Activated effector memory CD4-positive, alpha-beta T cell treated with anti-CD3 and anti-CD28 coated beads, Interleukin-2, amount 50 U/mL, for 16 hours (primary cell): ENCODE data around the gene URAD.

Experiments
- DNase-seq: peaks from one replicate; pipeline ENCODE4 v3.0.0-alpha.2; 2020

URAD gene

DNA sequence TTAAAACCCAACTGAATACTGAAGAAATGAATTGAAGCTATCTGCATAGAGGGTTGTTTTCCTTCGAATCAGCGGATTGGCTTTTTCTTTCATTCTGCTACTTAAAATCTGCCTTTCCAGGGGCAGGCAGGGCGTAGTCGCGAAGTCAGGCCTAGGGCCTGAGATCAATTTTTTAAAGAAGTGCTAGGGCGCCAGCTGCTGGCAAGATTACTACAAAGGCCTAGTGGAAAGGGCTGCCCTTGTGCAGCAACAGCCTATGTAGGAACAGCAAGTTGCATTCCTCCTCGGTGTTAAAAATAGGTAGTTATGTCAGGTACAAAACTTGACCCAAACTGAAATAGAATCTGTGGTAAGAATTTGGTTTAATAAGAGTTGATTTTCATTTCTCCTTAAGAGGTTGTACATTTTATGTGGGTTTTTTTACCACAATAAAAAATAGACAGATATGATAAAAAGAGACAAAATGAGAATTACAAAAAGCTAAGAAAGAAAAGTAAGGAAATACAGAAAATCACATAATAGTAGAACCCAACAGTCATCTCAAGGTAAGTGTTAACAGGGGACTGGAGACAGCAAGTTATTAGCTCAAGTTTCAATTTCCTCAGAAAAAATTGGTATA, 9.5 kb upstream of the URAD start:
- DNase-seq: no peak

DNA sequence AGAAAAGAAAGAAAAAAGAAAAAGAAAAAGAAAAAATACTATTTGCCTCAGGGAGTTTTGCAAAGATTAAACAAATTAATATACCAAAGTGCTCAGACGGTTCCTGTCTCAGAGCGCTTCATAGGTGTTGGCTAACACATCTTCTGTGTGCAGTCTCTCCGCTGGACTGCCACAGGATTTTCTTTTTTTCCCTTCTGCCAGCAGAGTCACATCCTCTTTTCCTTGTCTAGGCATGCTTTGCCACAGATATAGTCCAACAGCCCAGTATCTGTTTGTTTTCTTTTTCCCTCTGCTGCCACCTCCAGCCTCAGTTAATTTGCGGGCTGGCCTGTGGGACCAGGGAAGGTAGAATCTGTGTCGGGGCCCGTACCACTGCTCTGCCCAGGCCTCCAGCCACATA, 3.4 kb upstream of the URAD start:
- DNase-seq: no peak

DNA sequence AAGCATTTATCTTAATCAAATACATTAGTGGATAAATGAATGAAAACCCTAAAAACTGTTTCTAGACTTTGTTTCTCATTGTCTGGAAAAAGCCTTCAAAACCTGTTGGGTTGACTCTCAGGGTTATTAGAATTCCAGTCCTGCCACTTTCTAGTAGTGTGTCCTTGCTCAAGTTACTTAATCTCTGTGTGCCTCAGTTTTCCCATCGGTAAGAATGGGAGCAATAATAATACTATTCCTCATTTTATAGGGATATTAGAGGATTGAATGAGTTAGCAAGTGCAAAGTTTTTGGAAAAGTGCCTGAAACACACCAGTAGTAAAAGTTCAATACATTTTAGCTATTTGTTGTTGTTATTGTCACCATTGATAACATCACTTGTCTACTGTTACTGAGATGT, 2.9 kb downstream of the URAD start:
- DNase-seq: no peak

DNA sequence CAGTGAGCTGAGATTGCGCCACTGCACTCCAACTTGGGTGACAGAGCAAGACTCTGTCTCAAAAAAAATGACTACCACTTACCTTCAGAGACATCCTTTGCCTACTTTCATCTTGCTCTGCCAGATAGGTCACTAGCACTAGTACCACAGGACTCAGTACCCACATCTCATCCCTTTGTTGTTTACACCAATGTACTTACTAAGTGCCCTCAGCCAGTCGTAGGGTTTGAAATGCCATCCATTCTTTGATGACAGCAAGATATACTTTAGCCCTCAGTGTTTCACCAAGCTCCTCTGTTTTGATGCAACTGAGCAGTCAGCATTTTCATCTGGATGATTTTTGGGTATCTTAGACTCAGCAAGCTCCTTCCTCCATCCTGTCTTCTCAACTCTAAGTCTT, 6.1 kb downstream of the URAD start:
- no peak for DNase-seq

DNA sequence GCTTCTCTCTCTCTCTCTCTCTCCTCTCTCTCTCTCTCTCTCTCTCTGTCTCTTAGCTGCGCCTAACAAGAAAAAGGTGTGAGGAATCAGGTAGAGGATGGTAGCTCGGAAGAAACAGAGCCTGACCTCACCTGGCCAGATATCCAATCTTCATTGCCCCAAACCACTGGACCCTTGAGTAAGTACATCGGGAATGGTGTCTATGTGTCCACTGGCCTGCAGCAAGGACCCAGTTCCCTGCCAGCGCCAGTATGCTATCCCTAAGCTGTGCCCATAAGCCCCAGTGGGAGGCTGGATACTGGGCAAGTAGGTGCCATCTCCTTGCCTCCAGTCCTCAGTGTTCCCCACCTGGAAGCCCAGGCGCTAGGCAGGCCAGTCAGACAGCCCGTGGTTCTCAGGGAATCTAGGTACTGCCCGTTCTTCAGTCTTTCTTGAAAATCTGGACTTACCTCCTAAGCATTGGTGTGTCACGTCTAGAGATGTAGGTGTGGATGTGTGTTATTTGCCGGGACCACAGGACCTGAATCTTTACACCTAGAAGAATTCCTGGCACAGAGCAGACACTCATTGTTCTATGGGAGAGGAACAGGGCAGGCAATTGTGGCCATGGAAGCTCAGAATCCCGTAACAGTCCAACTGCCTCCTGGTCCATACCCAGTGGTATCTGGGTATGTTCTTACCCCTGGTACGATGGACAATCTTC, 7.3 kb downstream of the URAD start:
- DNase-seq: peak; percentile 17

DNA sequence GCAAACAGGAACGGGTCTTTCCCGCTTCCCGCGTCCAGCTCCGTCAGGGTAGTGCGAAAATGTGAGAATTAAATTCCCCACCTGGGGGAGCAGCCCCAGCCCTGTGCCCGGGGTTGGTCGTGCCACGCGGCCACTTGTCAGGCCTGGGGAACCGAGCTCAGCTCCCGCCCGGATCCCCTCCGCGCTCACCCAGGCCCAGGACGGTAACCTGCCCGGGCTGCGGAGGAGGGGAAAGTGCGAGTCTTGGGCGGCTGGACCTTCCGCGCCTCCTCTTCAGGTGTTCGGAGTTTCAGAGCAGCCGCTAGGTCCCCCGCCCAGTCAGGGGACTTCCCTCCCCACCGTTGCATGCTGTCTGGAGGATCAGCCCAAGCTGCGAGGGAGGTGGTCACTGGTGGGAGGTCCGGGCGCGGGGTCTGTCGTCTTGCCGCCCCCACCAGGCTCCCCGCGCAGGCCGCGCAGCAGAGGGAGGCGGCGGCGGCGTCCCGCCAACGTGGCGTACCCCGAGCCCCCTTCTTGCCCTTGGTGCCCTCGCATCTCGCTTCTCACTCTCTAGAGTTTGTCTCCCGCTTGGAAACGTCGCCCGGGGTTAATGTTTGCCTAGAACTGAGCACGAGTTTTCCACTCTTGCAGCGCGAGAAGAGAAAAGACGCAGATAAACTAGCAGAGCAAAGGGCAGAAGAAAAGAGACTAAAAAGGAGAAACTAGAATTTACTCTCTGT, 8.1 kb downstream of the URAD start:
- DNase-seq: peak; percentile 43

DNA sequence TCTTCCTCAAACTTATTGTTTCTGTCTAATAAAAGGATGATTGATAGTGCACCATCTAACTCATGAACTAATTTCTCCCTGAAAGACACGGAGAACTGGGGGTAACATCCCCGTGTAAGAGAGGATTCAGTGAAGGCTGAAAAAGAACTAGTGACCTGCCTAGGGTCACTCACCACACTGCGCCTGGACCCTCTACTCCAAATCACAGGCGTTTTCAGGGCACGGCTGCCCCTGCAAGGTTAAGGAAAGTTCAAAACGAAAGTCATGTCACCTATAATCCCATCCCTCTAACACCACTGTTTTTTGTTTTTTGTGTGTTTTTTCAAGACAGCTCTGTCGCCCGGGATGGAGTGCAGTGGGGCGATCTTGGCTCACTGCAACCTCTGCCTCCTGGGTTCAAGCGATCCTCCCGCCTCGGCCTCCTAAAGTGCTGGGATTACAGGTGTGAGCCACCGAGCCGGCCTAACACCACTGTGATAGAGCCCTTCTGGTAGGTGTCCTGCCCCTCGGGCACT, 8.7 kb downstream of the URAD start:
- DNase-seq: peak; percentile 12

DNA sequence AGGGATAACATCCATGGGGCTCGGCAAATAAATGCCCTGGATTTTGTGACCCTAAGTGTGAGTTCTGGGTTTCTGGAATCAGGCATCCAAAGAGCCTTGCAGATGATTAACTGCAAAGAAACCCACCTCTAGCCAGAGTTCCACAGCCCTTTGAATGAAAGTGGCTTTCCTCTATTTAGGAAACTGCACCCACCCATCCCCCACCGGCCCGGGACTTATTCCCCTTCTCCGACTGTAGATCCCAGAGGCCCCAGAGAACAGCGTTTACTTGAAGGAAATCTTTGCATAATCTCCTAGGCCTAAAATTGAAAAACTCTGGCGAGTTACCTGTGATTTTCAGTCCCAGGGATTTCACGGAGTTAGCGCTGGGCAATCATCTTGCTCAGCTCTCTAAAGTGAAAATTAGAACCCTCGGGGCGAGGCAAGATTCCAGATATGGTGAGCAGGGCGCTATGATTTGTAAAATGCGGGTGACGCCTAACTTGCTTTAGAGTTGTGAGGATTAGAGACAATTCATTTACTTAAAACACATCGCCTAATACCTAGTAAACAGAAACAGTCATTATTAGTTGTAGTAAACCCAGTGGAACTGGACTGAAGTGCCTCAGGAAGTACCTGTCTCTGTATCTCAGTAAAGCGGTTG, 9.4 kb downstream of the URAD start:
- DNase-seq: no peak

DNA sequence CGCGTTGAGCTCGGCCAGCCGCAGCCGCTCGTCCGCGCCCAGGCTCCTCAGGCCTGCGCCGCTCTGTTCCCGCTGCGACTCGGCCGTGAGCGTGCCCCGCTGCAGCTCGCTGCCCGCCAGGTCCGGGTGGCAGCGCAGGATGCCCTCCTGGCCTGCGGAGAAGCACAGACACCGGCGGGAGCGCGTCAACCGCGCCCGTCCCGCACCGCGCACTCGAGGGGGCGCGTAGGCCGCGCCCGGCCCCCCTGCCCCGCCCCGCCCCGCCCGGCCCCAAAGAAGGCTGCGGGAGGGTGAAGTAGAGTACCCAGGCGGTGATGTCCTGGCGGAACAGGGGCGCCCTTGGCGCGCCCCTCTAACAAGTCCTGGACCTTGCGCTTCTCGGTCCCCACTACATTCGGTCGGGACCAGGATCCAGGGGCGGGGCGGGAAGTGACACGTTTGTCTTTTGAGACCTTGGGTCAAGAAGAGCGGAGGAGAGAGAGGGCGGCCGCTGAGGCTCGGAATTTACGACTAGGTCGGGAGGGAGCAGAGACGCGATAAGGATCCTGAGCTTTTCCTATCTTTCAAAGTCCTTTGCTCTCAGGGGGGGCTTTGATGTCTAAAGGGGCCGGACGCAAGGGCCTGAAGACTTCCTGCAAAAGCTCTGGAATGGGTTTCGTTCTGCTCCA, 10.1 kb downstream of the URAD start:
- peak; percentile 31 for DNase-seq

DNA sequence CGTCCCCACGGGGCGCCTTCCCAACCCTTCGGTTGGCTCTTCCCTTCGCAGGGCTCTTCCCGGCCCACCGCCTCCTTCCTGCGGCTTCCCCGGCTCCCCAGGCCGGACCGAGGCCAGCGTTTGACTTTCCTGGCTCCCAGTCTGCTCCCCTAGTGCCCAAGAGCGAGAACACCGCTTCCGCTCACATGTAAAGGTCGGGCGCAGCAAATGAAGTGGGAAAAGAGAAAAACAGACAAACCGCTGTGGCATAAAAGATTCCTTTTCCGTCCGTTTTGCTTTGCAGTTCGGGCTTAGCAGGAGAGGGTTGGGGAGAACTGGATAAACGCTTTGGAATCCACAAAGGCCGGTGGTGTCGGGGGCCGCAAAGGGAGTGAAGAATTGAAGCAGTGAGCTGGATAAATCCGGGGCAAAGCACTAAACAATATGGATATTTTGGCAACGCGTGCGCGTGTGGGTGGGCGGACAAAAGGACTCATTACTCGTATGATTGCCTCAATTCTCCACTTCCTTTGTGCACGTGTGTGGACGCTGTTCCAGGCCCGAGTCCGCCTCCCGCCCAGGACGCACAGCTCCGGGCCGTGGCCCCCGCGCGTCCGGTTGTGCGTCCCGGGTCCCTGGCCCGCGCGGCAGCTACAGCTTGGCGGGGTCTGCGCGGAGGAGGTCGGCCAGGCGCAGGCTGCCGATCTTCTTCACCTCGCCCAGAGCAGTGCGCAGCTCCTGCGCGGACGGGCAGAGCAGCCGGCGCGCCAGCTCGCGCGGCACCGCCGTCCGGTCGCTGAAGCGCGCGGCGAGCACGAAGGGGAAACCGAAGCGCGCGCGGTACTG, 10.8 kb downstream of the URAD start:
- peak; percentile 28 for DNase-seq

DNA sequence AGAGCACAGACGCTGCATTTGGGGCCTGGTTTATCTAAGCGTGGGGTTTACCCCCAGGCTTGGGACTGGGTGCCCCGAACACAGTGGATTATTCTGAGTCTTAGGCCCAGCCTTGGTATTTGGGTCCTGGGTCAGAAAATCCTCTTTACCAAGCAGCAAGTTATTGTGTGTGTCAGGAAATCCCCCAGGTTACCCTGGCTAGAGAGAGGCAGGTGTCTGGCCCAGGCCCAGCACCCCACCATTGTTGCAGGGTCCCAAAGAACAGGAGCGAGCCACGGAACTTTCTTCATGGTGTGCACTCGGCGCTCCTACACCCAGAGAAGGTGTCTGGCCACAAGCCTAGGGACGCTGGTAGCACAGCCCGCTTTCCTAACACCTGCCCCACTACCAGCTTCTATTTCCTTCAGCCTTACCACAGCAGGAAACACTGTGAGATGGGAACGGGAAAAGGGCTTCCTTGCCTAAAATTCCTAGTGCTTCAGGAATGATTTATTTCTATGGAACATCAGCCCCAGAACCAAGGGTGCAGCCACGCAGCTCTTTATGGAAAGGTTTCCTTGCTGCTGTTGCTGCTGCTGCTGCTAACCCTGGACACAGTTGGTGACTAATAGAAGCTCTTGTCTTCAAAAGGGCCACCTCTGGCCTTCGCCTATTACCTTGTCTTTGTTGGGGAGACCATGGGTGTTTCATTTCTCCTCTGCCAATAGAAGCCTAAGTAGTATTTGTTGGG, 12.0 kb downstream of the URAD start:
- peak; percentile 17 for DNase-seq

DNA sequence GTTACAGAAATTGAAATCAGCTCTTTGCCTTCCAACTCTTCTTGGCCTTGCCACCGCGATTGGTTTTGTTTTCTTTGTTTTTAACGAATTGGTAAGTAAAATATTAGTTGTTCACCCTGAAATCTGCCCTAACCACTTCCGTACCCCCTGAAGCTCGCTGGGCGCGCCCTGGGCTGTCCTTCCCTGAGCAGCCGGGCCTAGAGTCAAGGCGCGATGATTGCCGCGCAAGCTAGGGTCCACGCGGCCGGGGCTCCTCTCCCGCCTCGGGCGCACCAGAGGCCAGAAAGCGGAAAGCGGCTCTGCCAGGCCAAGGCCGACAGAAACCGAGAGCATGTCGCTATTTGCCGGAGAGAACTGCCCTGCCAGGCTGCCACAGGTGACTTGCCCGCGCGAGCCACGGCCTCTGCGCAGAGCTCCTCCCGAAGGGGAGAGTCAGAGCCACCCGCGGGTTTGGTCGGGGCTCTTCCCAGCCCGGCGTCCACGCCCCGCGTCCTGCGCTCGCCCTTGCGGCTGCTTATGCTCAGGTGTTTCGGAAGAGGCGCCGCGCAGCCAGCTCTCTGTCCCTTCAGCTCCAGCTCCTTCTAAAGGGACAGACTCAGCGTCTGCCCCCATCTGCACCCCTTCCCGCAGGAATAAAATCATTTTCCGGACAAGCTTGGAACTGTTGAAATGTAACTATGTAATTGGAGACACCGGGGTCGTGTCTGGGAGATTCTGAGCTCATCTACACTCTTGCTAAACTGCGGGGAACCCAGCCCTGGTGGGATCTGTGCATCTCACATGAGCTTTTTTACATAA, 12.7 kb downstream of the URAD start:
- DNase-seq: peak; percentile 50

DNA sequence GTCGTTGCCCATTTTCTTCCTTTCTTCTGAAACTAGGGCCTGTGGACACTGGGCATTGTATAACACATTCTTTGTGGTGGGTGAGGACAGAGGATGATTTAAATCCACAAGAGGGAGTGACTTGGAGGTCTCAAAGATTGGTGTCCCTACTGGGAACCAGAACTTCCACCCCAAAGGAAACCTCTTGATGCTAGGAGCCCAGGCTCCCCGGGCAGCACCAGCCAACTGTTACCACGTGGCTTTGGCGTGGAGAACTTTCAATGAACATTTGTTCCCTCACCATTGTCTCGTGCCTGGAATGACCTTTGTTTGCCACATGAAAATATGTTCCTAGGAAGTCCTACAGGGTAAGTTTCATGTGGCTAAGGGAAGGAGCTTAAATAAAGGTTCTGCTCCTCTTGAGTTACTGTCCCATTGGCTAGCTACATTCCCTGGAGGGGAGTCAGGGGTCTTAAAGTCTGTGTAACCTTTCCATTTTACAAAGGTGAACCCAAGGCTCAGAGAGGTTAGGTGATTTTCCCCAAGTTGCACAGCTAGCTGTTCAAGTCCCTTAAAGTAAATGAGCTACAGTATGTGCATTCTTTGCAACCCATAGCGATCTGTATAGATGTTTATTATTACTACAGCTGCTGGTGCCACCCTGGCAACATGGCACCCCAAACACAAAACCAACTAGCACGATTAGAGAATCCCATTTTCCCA, 14.4 kb downstream of the URAD start:
- DNase-seq: peak; percentile 38

DNA sequence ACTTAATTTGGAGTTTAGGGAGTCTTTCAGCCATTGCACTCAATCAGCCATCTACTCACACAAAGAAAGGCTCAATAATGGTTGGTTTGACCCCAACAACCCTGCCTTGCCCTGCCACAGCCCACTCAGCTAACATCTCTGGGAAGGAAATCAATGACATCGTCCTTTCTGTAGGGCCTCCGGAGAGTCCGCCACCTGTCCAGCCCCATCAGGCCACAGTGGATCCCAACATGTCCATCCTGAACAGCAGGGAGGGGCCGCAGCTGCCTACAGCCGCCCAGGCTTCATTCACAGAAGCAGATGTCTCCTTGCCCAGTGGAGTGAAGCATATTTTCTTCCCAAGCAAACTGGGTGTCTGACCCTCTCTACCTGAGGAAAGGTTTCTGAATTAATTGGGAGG, 15.2 kb downstream of the URAD start:
- DNase-seq: peak; percentile 28

DNA sequence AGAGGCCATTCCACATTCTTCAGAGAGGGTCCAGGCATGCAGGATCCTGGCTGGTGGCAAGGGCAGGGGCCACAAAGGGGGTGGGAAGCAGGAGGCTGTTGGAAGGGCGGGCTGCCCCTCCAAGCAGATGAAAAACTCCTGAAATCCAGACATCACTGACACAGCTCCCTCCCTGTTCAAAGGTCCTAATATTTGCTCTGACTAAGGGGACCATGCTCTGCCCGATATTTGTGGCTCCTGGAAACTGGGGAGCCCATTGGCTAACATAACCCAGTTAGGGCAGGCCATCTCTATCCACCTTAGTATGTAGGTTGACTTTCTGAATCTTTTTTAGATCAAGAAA, 16.0 kb downstream of the URAD start:
- peak; percentile 4 for DNase-seq

DNA sequence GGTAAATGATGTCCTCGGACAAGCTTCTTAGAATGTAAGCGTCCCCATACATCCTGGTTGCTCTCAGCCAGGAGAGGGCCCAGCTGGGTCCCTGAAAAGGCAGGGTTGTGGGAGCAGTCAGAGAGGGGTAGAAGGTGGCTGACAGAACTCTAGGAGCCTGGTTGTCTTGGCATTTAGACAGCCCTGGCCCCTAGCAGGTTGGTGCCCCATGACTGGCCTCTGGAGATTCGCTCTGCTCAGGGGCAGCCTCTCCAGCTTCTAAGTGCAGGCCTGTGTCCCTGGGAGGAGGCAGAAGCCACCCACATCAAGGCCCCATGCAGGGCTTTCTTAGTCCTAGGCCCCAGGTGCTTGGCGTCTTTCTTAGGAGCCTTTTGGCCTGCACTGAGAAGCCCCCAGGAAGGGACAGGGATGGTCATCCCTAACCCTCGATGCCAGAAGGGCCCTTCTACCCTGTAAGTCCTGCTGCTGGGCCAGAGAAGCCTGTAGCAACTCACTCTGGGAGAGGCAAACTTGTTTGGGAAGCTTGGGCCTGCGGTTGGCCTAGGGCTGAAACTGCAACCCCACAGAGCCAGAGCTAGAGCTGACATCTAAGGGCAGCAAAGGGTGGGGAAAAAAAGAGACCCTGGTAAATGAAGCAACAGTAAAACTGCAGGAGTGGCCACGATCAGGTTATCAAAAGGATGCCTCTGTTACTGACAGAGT, 16.6 kb downstream of the URAD start:
- DNase-seq: peak; percentile 39

DNA sequence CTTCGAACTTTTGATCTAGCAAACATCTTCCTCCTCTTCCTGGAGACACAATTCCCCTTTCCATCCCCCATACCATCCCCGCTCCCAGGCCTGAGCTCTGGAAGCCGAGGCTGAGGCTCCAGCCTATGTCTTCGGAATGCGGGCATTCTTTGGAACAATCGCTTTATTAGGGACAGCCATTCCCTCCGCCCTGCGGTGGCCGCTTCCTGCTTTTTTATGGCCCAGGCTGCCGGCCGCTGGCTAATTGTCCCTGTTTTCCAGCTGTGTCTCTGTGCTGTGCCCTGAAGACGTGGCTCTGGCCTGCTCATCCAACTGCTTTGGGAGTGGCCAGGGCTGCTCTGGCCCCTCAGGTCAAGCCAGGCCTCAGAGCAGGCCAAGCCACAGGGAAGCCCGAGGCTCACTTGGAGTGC, 17.3 kb downstream of the URAD start:
- peak; percentile 19 for DNase-seq

DNA sequence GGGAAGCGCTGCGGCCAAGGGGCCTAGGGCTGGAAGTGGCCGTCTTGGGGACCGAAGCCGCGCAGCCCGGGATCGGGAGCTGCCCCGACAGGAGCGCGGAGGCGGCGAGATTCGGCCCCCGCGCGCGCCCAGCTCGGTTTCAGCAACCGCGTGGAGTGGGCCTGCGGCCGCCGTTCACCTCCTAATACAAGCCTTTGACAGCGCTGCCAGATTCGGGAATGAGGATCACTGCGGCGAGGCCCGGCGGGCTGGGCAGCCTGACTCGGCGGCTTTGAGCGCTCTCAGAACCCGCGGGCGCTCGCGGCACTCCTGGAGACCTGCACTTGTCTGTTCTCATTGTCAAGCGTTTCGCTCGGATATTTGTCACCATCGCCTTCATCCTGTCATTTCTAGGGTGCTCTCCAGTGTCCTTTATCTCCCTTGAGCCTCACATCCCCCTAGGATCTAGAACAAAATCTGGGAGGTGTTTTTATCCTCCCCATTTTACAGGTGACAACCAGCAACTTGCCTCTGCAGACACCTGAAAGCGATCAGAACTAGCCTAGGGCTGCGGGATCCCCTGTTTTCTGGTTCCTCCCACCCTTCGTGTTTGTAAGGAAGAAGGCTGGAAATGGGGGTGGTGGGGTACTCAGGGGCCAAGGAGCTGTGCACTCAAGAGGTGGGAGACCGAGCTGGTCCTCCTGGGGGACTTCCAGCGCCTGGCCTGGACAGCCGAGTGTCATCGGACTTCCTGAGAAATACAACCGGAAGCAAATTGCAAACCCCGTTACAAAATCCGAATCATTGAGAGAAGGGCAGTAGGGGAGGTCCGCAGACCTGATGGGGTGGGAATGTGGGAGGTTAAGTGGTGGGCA, 17.9 kb downstream of the URAD start:
- DNase-seq: no peak
